NCI-H526 (cell line): ENCODE results near the gene CT47B1.
"Not testable (repeated sequence)": the region's sequence is repeated elsewhere in the genome, so short reads cannot be mapped to it uniquely, and the experiment has no call there.

Experiments used
- DNase-seq, 2 experiments: peaks; one replicate each; lab custom pipeline; 2025; lab: John Stamatoyannopoulos, UW

The CT47B1 gene

GRCh38 chrX:120875766-120876165 is at the start of gene CT47B1:
Gene CT47B1, minus strand, starts transcription at chrX:120875866. Its CDS starts 196 bp downstream, at chrX:120875670.
- not testable (repeated sequence) for DNase-seq

DNA sequence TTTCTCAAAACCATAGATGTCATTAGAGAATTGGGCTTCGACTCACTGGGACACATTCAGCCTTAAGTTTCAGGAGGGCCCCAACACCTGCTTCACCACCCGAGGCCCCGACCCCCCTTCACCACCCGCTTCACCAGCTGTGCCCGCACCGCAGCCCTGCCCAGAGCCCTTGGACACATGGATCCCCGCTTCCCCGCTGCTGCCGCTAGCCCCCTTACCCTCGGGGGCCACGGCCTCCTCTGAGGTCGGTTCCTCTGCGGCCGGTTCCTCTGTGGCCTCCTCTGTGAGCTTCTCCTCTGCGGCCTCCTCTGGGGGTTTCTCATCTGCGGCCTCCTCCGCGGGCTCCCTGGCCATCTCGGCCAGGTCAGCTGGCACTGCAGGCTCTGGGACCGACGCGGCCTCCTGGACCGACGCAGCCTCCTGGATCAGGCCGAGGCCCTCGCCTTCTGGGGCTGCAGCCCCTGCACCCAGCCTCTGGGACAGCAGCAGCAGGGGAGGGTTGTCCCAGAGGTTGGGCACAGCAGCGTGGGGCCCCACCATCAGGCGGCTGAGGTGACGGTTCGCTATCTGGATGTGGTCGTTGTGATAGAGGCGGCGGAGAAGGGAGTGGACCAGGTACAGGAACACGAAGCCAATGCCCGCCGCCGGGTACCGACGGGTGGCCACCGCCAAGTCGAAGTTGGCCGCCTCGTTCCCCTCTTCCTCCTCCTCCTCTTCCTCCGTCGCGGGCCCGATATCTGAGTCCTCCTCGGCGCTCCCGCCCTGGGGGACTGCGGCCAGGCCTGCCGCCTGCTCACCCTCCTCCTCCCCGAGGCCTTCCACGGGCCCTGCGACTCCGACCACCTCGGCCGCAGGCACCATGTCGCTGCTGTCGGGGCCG is 748 bp downstream of the CT47B1 start:
- DNase-seq, result no peak

DNA sequence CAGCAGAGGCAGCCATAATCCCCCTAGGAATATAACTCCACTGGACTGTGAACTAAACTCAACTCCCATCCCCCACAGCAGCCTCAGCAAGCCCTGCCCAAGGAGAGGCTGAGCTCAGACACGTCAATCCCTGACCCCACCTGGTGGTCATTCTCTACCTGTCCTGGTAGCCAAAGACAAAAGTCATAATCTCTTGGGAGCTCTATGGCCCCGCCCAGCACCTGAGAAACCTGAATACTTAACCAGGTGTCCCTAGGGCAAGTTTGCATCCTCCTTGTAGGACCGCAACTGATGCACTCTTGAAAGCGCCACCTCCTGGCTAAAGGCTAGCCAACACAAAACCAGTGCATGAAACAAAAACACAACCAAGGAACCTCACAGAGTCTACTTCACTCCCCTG is 18.4 kb downstream of the CT47B1 start:
- DNase-seq, result peak in 1 of 2 experiments; percentile 0

DNA sequence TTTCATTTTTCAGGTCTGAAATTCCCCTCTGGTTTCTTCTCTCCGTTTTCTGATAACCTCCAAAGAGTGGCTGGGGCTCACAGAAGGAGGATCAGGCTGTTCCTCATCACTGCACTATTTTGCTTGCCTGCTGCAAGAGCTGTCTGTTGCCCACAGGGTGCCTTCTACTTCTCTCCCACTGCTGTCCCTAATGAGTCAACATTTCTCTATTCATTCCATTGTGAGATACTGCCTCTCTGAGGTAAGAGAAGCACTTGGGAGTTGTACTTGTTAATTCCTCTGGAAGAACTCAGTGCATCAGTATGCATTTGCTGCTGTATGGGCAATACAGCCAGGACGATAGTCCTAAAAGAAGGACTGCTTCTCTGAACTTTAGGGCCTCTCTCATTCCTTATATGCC is 34.8 kb downstream of the CT47B1 start:
- DNase-seq, result no peak

- DNase-seq, result no peak
Observed at GRCh38 chrX:120839491-120839890, 36.2 kb downstream of the CT47B1 start.

GRCh38 chrX:120827213-120827612 is 48.5 kb downstream of the CT47B1 start:
- not testable (repeated sequence) for DNase-seq

DNA sequence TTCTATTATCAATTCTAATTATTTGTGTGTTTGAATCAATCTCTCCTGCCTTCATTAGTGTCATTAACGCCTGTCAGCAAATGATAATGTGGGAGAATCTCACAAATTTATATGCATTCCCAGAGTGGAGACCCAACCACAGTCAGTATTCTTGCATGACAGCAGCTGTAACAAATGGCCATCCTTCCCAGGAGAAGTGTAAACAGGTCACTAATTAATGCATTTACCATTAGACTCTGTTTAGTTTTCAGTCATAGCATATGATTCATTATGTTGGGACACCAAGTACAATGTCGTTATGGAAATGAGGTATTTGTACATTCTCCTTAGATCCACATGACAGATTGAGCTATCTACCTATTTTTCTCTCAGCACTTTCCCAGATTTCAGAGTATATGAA is 50.5 kb downstream of the CT47B1 start:
- no peak for DNase-seq

DNA sequence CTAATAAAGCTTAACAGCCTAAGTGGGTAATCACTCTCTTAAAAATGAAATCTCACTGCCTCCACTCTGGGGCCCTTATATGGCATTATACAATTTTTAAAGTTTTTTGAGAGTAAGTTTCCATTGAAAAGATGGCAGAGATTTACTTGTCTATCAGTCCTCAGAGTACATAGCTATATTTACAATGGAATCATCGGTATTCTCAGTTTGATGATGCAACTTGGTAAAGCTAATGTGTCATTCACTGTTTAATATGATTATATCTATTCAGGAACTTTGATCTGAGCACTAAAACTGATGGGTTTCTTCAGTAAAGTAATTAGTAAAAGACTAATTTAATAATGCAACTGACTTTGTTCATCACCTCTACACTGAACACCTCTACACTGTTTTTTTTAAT is 51.6 kb downstream of the CT47B1 start:
- no peak for DNase-seq

DNA sequence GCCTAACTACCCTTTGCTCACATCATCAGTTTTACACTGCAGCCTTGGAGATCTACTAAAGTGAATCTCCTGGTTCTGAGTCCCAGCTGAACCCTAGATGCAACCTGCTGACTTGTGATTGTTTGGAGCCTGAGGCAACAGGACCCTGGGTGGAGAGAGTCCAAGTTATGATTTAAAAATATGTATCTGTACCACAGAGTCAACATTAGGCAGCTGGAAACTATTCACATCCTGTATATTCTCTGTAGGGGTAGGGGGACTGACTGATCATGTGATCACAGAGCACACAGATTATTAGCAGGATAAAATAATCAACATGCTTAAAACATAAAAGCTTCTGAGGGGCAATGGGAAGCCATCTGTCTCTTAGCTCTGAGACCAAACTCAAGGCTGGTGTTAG is 52.1 kb downstream of the CT47B1 start:
- DNase-seq, result no peak
